ENCODE data around the gene PDCD1LG2.

PDCD1LG2 gene

DNA sequence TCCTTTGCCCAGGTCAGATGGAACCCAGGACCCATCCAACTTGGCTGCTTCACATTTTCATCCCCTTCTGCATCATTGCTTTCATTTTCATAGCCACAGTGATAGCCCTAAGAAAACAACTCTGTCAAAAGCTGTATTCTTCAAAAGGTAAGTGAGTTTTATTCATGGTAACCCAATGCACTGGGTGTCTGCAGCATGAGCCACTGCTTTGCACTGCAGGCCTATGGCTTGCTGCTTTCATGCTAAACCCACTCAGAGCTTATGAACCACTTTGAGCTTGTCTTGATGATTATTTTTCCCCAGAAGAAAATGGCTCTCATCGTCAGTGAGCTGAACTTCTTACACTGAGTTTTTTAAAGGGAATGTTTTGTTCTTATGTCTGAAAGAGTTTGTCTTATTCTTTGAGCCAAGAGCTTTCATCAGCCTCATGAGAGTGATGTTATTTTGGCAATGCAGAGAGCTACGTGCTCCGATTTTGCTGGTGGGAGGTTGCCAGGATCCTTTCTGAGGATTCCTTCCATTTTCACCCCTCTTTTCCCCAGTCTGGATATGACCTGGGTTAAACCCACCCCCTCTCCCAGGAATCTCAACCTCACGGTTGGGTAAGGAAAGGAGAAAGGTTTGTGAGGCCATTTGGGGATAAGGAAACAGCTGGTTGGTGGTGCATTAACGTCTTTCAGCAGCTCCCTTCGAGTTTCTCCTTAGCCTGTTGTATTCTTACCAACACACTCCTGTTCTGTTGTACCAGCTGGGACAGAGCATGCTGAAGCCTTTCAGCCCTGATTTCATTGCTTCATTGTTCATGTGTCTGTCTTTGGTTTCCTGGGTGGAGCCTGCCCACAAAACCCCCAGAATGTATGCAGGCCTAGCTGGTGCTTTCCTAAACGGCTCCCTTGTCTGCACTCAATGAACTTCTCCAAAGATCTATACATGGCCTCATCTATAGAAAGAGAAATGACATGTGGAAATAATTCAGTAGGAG is 47.6 kb downstream of the PDCD1LG2 start:
- no peak overlapping the region for H2AFZ ChIP-seq (ENCODE audit: low read length, unreplicated experiment)
- H3K36me3 ChIP-seq (ENCODE audit: insufficient read depth, low read length) = no peaks in the 10 kb centered on the region
- peaks cover 15% of the 10 kb centered on the region for H3K4me1 ChIP-seq (ENCODE audit: control insufficient read depth, insufficient read depth, low read length, unreplicated experiment)
- no peaks in the 10 kb centered on the region for H3K27me3 ChIP-seq (ENCODE audit: insufficient read depth, low read length)
- H3K27ac ChIP-seq (ENCODE audit: low read depth, low read length) = no peak overlapping the region
- H3K79me2 ChIP-seq (ENCODE audit: control insufficient read depth, insufficient read depth, low read length, unreplicated experiment) = no peaks in the 10 kb centered on the region
- no peak overlapping the region for H3K4me3 ChIP-seq (ENCODE audit: low read depth, low read length)

- Histone ChIP-seq H3K79me2 (ENCODE audit: control insufficient read depth, insufficient read depth, low read length, unreplicated experiment) (no peaks in the 10 kb centered on the region), H3K4me1 (ENCODE audit: control insufficient read depth, insufficient read depth, low read length, unreplicated experiment) (peaks cover 14% of the 10 kb centered on the region)
Observed at GRCh38 chr9:5559659-5560058, 49.3 kb downstream of the PDCD1LG2 start.

GRCh38 chr9:5560443-5561100 is 50.2 kb downstream of the PDCD1LG2 start:
- Histone ChIP-seq H3K79me2 (ENCODE audit: control insufficient read depth, insufficient read depth, low read length, unreplicated experiment) (no peaks in the 10 kb centered on the region), H3K27ac (ENCODE audit: low read depth, low read length) (no peak overlapping the region), H3K4me1 (ENCODE audit: control insufficient read depth, insufficient read depth, low read length, unreplicated experiment) (peaks cover 12% of the 10 kb centered on the region), H2AFZ (ENCODE audit: low read length, unreplicated experiment) (no peak overlapping the region), H3K36me3 (ENCODE audit: insufficient read depth, low read length) (no peaks in the 10 kb centered on the region), H3K4me3 (ENCODE audit: low read depth, low read length) (no peak overlapping the region), H3K27me3 (ENCODE audit: insufficient read depth, low read length) (no peaks in the 10 kb centered on the region)

More at GRCh38 chr9:5559659-5560058, 49.3 kb downstream of the PDCD1LG2 start:
- no peak overlapping the region for H2AFZ ChIP-seq (ENCODE audit: low read length, unreplicated experiment)
- no peaks in the 10 kb centered on the region for H3K27me3 ChIP-seq (ENCODE audit: insufficient read depth, low read length)
- H3K36me3 ChIP-seq (ENCODE audit: insufficient read depth, low read length) = no peaks in the 10 kb centered on the region
- H3K4me3 ChIP-seq (ENCODE audit: low read depth, low read length) = no peak overlapping the region
- no peak overlapping the region for H3K27ac ChIP-seq (ENCODE audit: low read depth, low read length)

GRCh38 chr9:5561828-5562488 is 51.6 kb downstream of the PDCD1LG2 start:
- no peak overlapping the region for H2AFZ ChIP-seq (ENCODE audit: low read length, unreplicated experiment)
- no peaks in the 10 kb centered on the region for H3K79me2 ChIP-seq (ENCODE audit: control insufficient read depth, insufficient read depth, low read length, unreplicated experiment)
- no peak overlapping the region for H3K4me3 ChIP-seq (ENCODE audit: low read depth, low read length)
- no peak overlapping the region for H3K27ac ChIP-seq (ENCODE audit: low read depth, low read length)
- H3K4me1 ChIP-seq (ENCODE audit: control insufficient read depth, insufficient read depth, low read length, unreplicated experiment) = peaks cover 12% of the 10 kb centered on the region
- no peaks in the 10 kb centered on the region for H3K36me3 ChIP-seq (ENCODE audit: insufficient read depth, low read length)
- H3K27me3 ChIP-seq (ENCODE audit: insufficient read depth, low read length) = no peaks in the 10 kb centered on the region

- peaks cover 12% of the 10 kb centered on the region for H3K4me1 ChIP-seq (ENCODE audit: control insufficient read depth, insufficient read depth, low read length, unreplicated experiment)
- H2AFZ ChIP-seq (ENCODE audit: low read length, unreplicated experiment) = no peak overlapping the region
- H3K27ac ChIP-seq (ENCODE audit: low read depth, low read length) = no peak overlapping the region
- H3K27me3 ChIP-seq (ENCODE audit: insufficient read depth, low read length) = no peaks in the 10 kb centered on the region
- H3K4me3 ChIP-seq (ENCODE audit: low read depth, low read length) = no peak overlapping the region
- H3K36me3 ChIP-seq (ENCODE audit: insufficient read depth, low read length) = no peaks in the 10 kb centered on the region
- H3K79me2 ChIP-seq (ENCODE audit: control insufficient read depth, insufficient read depth, low read length, unreplicated experiment) = no peaks in the 10 kb centered on the region
Observed at GRCh38 chr9:5562806-5563416, 52.6 kb downstream of the PDCD1LG2 start.

- no peaks in the 10 kb centered on the region for H3K27me3 ChIP-seq (ENCODE audit: insufficient read depth, low read length)
- H2AFZ ChIP-seq (ENCODE audit: low read length, unreplicated experiment) = no peak overlapping the region
- H3K4me1 ChIP-seq (ENCODE audit: control insufficient read depth, insufficient read depth, low read length, unreplicated experiment) = peaks cover 12% of the 10 kb centered on the region
- no peak overlapping the region for H3K27ac ChIP-seq (ENCODE audit: low read depth, low read length)
- no peak overlapping the region for H3K4me3 ChIP-seq (ENCODE audit: low read depth, low read length)
- no peaks in the 10 kb centered on the region for H3K79me2 ChIP-seq (ENCODE audit: control insufficient read depth, insufficient read depth, low read length, unreplicated experiment)
- H3K36me3 ChIP-seq (ENCODE audit: insufficient read depth, low read length) = no peaks in the 10 kb centered on the region
Observed at GRCh38 chr9:5563417-5563815, 53.1 kb downstream of the PDCD1LG2 start.

- Histone ChIP-seq H3K27ac (ENCODE audit: low read depth, low read length) (no peak overlapping the region), H3K4me3 (ENCODE audit: low read depth, low read length) (no peak overlapping the region), H3K79me2 (ENCODE audit: control insufficient read depth, insufficient read depth, low read length, unreplicated experiment) (no peaks in the 10 kb centered on the region), H2AFZ (ENCODE audit: low read length, unreplicated experiment) (no peak overlapping the region), H3K36me3 (ENCODE audit: insufficient read depth, low read length) (no peaks in the 10 kb centered on the region), H3K27me3 (ENCODE audit: insufficient read depth, low read length) (no peaks in the 10 kb centered on the region), H3K4me1 (ENCODE audit: control insufficient read depth, insufficient read depth, low read length, unreplicated experiment) (peaks cover 12% of the 10 kb centered on the region)
Observed at GRCh38 chr9:5563886-5564285, 53.6 kb downstream of the PDCD1LG2 start.

GRCh38 chr9:5566054-5566618 is 55.8 kb downstream of the PDCD1LG2 start:
- H3K4me3 ChIP-seq (ENCODE audit: low read depth, low read length) = no peak overlapping the region
- no peak overlapping the region for H2AFZ ChIP-seq (ENCODE audit: low read length, unreplicated experiment)
- peaks cover 12% of the 10 kb centered on the region for H3K4me1 ChIP-seq (ENCODE audit: control insufficient read depth, insufficient read depth, low read length, unreplicated experiment)
- no peaks in the 10 kb centered on the region for H3K79me2 ChIP-seq (ENCODE audit: control insufficient read depth, insufficient read depth, low read length, unreplicated experiment)
- no peaks in the 10 kb centered on the region for H3K27me3 ChIP-seq (ENCODE audit: insufficient read depth, low read length)
- peaks cover 6% of the 10 kb centered on the region; the same call in 1 of the 2 replicates for H3K36me3 ChIP-seq (ENCODE audit: insufficient read depth, low read length)
- H3K27ac ChIP-seq (ENCODE audit: low read depth, low read length) = no peak overlapping the region

DNA sequence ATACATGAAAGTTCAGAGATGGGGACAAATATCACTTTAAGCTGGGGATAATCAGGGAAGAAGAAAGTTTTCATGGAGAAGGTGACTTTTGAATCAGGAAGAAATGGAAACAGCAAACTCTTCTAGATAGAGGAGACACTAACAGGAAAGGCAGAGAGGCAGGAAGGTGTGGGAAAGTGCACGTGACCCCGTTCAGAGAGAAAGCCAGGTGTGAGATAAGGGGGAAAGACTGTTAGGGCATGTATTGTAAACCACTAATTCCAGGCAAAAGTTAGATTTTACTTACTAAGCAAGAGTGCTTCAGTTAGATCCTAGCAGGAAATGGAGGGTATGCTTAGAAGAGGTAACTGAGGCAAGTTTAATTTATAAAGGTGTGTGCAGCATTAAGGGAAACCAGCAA is 58.5 kb downstream of the PDCD1LG2 start:
- H3K79me2 ChIP-seq (ENCODE audit: control insufficient read depth, insufficient read depth, low read length, unreplicated experiment) = no peaks in the 10 kb centered on the region

GRCh38 chr9:5569409-5569808 is 59.1 kb downstream of the PDCD1LG2 start:
- Histone ChIP-seq H3K27me3 (ENCODE audit: insufficient read depth, low read length) (no peaks in the 10 kb centered on the region), H2AFZ (ENCODE audit: low read length, unreplicated experiment) (no peak overlapping the region), H3K36me3 (ENCODE audit: insufficient read depth, low read length) (peaks cover 9% of the 10 kb centered on the region; the same call in 1 of the 2 replicates), H3K4me1 (ENCODE audit: control insufficient read depth, insufficient read depth, low read length, unreplicated experiment) (no peaks in the 10 kb centered on the region), H3K4me3 (ENCODE audit: low read depth, low read length) (no peak overlapping the region), H3K79me2 (ENCODE audit: control insufficient read depth, insufficient read depth, low read length, unreplicated experiment) (no peaks in the 10 kb centered on the region), H3K27ac (ENCODE audit: low read depth, low read length) (no peak overlapping the region)

More for the DNA sequence above, 58.5 kb downstream of the PDCD1LG2 start:
- Histone ChIP-seq H3K4me3 (ENCODE audit: low read depth, low read length) (no peak overlapping the region), H3K4me1 (ENCODE audit: control insufficient read depth, insufficient read depth, low read length, unreplicated experiment) (peaks cover 4% of the 10 kb centered on the region), H2AFZ (ENCODE audit: low read length, unreplicated experiment) (no peak overlapping the region), H3K27ac (ENCODE audit: low read depth, low read length) (no peak overlapping the region), H3K36me3 (ENCODE audit: insufficient read depth, low read length) (peaks cover 9% of the 10 kb centered on the region; the same call in 1 of the 2 replicates), H3K27me3 (ENCODE audit: insufficient read depth, low read length) (no peaks in the 10 kb centered on the region)
